GM12892 (cell line): ENCODE results near the gene ELF2.

Experiments used
- POLR2AphosphoS5 ChIP-seq: IDR thresholded peaks from 2 replicates; pipeline ENCODE4 v1.6.1; 2011; ENCODE audit warnings: low read depth, low read length, control low read depth
- TAF1 ChIP-seq: IDR thresholded peaks from 2 replicates; pipeline ENCODE4 v1.6.1; 2011; ENCODE audit warnings: low read depth, mild to moderate bottlenecking, control low read depth, low read length, borderline replicate concordance

DNA sequence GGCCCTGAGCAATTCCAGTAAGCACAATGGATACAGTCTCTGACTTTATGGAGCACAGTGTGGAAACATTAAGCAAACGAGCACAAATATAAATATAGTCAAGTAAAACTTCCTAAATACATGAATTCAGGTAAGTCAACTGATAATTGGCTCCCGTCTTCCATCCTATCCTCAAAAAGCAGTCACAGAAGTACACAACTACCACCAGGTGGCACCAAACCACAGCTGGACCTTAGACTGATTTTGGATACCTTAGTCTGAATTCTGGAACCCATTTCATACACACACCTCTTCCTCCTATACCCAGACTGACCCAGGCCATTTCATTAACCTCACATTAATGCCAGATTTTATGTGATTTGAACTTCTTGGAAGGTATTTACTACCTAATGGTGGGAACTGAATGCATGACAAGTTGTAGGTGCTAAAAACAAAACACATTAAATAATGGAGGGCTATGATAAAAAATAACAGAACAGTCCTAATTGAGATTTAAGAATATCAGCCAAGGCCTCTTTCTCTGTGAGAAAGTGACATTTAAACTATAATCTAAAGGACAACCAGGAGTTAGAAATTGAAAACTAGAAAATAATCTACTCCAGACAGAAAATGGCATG lies 77.5 kb downstream of the ELF2 start:
- no peak for TF ChIP-seq POLR2AphosphoS5
- no peak for TF ChIP-seq TAF1
